GM19035 (cell line): ENCODE data around the gene CDYL2.

ENCODE experiments used
- ATAC-seq: cut with Tn5 transposase; IDR thresholded peaks from one replicate; pipeline ENCODE4 v1.9.1; 2021; ENCODE audit not compliant: unreplicated experiment

The CDYL2 gene

DNA sequence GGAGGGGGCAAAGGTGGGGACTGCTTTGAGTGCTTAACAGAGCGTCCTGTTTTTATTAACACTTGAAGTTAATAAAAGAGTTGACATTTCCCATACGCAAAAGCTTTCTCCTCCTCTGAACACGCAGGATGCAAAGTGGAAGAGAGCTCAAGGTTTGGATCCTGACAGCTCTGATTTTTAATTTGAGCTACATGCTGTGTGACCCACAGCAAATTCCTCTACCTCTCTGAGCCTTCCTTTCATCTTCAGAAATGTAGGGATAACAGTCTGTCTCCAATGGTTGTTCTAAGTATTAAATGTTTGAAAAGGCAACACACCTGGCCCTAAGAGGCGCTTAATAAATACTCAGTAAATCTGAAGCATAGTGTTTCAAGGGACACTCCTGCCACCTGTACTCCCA, 93.0 kb downstream of the CDYL2 start:
- no peak for ATAC-seq

DNA sequence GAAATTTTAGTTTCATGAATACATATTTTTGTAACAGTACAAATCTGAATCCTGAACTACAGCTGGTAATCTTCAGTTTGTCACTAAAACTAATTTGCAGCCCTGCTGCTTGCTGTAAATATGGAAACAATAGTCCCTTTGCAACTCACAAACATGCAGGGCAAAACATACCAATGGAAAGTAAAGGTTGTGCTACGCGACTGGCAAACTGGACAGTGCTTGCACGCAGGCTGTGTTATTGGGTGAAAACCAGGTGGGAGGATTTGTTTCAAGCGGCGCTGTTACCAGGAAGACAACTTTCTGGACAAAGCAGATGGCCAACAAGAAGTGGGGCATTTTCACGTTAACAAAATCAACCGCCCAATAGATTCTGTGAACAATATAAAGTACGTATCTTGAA, 93.5 kb downstream of the CDYL2 start:
- ATAC-seq = peak; percentile 69

- ATAC-seq = no peak
Measured at GRCh38 chr16:80708823-80709222, 95.6 kb downstream of the CDYL2 start.

DNA sequence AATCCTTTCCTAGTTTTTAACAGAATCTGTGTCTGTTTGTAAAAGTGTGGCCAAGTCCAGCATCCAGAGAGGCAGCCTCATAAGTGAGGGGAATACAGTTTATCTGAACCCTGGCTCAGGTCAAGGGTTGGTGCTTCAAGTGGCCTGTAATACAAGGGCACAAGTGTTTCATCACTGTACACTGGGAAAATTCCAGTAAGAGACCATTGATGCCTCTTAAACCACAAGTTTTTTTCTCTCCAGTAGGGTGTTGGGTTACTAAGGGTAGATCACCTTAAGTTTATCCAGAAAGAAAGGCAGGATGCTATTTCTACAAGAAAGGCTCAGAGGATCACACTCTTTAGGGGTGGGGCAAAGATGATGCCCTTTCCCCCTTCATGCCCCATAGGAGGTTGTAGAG, 96.7 kb downstream of the CDYL2 start:
- no peak for ATAC-seq

GRCh38 chr16:80705596-80705995, 98.8 kb downstream of the CDYL2 start:
- ATAC-seq = no peak

GRCh38 chr16:80704751-80705505, 99.5 kb downstream of the CDYL2 start:
- ATAC-seq = no peak

DNA sequence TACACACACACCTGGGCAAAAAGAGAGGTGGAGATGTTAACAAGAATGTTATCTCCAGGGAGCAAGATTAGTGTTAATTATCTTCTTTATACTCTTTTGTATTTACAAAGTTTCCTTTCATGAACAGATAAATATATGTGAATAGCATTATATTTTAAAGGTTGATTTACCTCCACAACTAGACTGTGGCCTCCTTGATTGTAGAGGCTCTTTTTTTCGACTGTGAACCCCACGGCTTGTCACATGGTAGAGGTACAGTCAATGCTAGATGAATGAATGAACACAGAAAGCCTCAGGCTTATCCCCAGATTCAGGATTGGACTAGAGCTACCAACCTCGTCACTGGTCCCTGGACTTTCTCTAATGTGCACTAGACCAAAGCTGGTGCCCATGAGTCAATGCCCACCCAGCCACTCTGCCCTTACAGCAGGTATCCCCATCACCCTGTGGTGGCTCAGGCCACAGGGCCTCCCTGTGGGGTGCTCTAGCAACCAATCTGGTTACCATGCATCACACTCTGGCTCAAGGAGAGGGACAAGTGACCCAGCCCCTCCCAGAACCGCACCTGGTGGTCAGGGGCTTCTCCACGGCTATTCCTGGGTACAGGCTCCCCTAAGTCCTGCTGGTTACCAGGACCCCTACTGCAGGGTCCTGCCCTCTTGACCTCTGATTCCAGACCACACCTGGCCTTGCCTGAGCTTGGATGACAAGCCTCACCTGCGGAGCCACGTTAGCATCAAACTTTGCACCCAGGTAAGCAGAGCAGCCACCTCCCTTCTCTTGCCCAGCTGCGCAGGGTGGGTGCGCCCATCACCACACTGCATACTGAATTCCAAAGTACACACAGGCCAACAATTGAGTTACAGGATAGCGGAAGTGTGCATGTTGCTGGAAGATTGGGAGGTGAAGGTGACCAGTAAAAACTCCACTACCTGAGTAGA, 101.0 kb downstream of the CDYL2 start:
- no peak for ATAC-seq

DNA sequence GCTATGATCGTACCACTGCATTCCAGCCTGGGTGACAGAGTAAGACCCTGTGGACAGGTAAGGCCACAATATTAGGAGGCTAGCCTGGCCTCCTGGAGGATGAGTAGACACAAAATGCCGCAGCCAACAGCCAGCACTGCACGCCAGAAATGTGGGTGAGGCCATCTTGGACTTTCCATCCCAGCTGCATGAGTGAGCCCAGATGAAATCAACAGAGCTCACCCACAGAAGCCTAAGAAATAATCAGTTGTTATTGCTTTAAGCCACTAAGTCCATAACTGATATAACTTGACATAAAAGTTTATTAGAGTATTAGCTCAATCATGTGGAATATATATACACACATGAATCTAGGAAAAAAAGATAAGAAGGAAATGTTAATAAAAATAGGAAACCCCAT, 101.7 kb downstream of the CDYL2 start:
- no peak for ATAC-seq

DNA sequence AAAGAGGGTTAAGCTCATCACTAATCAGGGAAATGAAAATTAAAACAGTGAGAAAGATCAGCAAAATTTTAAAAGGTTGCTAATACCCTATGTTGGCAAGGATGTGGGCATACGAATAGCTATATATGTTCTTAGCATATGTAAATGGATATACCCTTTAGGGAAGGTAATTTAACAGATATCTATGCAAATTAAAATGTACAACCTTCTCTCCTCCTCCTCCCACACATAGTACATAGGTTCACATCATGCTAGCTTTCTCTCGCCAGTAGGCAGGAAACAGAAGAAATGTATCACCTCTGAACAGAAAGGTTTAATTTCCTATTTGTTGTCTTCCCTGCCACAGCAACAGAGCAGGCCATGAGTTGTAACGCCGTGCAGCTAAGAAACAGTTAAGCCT, 103.8 kb downstream of the CDYL2 start:
- ATAC-seq = no peak

- no peak for ATAC-seq
Measured at GRCh38 chr16:80695020-80695419, 109.4 kb downstream of the CDYL2 start.

DNA sequence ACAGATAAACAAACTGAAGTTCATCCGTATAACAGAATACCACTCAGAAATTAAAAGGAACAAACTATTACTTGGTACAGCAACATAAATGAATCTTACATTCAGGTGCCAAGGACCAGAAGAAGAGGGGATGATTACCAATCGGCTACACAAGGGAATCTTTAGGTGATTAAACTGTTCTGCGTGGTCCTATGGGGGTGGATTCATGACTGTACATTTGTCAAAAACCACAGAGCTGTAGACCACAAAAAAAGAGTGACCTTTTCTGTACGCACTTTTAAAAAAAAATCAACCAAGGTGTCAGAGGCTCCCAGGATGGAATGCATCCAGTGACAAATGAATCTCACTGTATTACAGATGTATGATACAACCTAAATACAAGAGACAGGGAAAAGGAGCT, 110.8 kb downstream of the CDYL2 start:
- no peak for ATAC-seq

DNA sequence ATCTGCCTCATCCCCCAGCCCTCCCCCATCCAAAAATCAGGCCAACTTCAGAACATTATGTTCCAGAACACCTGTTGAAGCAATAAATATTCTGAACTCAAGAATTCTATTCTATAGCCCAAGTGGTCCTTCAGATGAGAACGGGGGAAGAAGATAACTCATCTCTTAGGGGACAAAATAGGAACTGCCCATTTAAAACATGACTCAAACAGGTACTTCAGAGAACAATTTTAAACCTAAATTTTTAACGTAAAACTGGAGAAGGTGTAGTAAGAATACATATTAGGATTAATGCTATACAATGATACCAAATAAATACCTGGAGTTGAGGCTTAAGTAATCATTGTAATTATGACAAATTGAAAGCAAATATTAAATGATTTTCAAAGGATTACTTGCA, 112.1 kb downstream of the CDYL2 start:
- ATAC-seq = no peak

DNA sequence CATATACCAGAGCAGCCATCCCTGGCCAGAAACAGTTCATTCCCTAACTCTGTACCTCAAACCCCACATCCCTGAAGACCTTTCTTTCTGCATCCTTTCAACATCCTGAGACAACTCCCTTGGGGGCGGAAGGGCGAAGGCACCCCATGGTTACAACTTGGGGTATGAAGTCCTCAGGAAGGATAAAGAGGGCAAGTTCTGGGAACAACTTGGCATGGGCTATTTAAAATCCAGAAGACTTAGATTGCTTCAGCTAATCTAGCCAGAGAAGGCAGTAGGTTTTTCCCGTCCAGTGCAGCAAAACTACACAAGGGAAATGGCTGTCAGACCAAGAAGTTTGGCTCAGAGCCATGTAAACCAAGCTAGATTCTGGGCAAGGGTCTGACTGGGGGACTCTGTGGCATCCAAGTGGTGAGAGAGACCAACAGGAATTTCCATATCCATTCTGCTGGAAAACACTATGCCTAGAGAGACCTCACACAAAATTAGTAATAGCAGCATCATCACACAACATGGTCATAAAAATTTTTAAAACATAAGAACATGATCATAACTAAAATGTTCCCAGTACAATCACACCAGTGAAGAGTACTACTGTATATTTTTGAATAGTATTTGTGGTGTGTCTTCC, 113.2 kb downstream of the CDYL2 start:
- no peak for ATAC-seq

- no peak for ATAC-seq
Measured at GRCh38 chr16:80689487-80689886, 114.9 kb downstream of the CDYL2 start.

GRCh38 chr16:80687606-80688005, 116.8 kb downstream of the CDYL2 start:
- ATAC-seq = no peak

- no peak for ATAC-seq
Measured at GRCh38 chr16:80684906-80685305, 119.5 kb downstream of the CDYL2 start.

DNA sequence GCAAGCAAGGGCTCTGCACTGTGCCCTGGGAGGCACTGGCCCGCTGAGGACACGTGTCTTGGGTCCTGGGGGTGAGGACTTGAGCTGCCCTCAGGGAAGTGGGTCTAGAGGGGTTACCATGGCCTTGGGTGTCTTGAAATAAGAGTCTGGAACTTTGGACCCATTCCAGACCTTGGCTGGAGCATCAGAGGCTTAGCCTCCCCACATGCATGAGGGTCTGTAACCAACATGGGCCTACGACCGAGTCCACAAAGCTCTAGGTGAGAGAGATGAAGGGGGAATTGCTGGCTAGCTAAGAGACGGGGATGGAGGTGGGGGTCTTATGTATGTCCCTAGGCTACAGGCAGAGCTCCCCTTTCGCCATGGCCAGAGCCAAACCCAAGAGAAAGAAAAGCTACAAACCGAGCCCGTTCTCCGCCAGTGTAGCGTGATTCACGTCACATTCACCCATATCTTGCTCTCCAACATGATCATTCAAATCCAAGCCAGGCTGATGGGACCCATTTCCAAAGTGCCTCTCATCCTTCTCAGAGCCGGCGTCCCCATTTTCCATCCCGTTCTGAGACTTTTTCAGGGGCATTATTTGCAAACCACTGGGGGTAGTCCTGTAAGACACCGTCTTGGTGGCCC, 120.1 kb downstream of the CDYL2 start:
- no peak for ATAC-seq

GRCh38 chr16:80683646-80684045, 120.8 kb downstream of the CDYL2 start:
- ATAC-seq = no peak

- ATAC-seq = no peak
Measured at GRCh38 chr16:80682421-80683070, 121.9 kb downstream of the CDYL2 start.

GRCh38 chr16:80681436-80681835, 123.0 kb downstream of the CDYL2 start:
- no peak for ATAC-seq

GRCh38 chr16:80680839-80681238, 123.6 kb downstream of the CDYL2 start:
- ATAC-seq = no peak
